ENCODE measurements around the gene SLC41A3.

- TF ChIP-seq SMC3 (IDR thresholded peaks at IDR 0.05; ENCODE audit: low read depth, low read length) (no peak), CTCF (conservative IDR thresholded peaks at IDR 0.05; ENCODE audit: low read depth, low read length) (no peak), POLR2A (IDR thresholded peaks at IDR 0.05; ENCODE audit: low read depth, low read length) (no peak), MXI1 (IDR thresholded peaks at IDR 0.05; ENCODE audit: borderline replicate concordance, low read depth, low read length) (no peak), USF2 (IDR thresholded peaks at IDR 0.05; ENCODE audit: low read depth, low read length) (no peak), RCOR1 (IDR thresholded peaks at IDR 0.05; ENCODE audit: insufficient replicate concordance, low read length) (no peak), NFE2L2 (IDR thresholded peaks at IDR 0.05; ENCODE audit: low read depth, low read length) (no peak), RAD21 (IDR thresholded peaks at IDR 0.05; ENCODE audit: low read length) (no peak)
Observed at GRCh38 chr3:126035362-126036050, 48.4 kb downstream of the SLC41A3 start.

All from IMR-90 (cell line).